Fibroblast of lung (primary cell): ENCODE measurements around the gene SH3GL1. TPM values are rescaled to one million over a fixed set of nuclear protein-coding genes. Genes with fewer than 3 reads are reported as not detected.

ENCODE experiments used
- DNase-seq, 2 donors: peaks; one replicate each; pipeline versions ENCODE4 v3.0.0 to v3.0.0-alpha.2; 2010; ENCODE audit warnings: low read depth in 2 of 2
- H2AFZ ChIP-seq: 2 replicates; pipeline ENCODE4 v1.5.1; 2012; ENCODE audit warnings: low read length, control low read depth, inconsistent platforms
- H3K27ac ChIP-seq: 2 replicates; pipeline ENCODE4 v1.5.1; 2011; ENCODE audit warnings: low read length, control low read depth; ENCODE audit not compliant: insufficient read depth
- H3K27me3 ChIP-seq: 2 replicates; pipeline ENCODE4 v1.5.1; 2011; ENCODE audit warnings: mild to moderate bottlenecking, low read length; ENCODE audit not compliant: control insufficient read depth, insufficient read depth
- H3K36me3 ChIP-seq: 2 replicates; pipeline ENCODE4 v1.5.1; 2011; ENCODE audit warnings: low read length; ENCODE audit not compliant: control insufficient read depth, insufficient read depth
- H3K4me1 ChIP-seq: 2 replicates; pipeline ENCODE4 v1.5.1; 2011; ENCODE audit warnings: low read length; ENCODE audit not compliant: control insufficient read depth, insufficient read depth; ENCODE audit errors: extremely low read depth
- H3K4me2 ChIP-seq: 2 replicates; pipeline ENCODE4 v1.5.1; 2011; ENCODE audit warnings: low read length, control low read depth; ENCODE audit not compliant: insufficient read depth; ENCODE audit errors: extremely low read depth
- H3K4me3 ChIP-seq, 4 experiments: fragments of 200-600 bp in 1 of 4; sonication (generic) in 1 of 4; replicated peaks in 1 of 4; 2 replicates each; pipeline ENCODE4 v1.5.1; 2011 to 2016; ENCODE audit warnings: low read length in 4 of 4, low read depth in 3 of 4, mild to moderate bottlenecking in 3 of 4, control low read depth in 2 of 4, inconsistent platforms in 1 of 4, mixed read lengths in 1 of 4; ENCODE audit not compliant: insufficient read depth in 1 of 4; ENCODE audit errors: control extremely low read depth in 1 of 4
- H3K79me2 ChIP-seq: 2 replicates; pipeline ENCODE4 v1.5.1; 2012; ENCODE audit warnings: mild to moderate bottlenecking, low read length, inconsistent platforms; ENCODE audit not compliant: control insufficient read depth, insufficient read depth
- H3K9ac ChIP-seq: 2 replicates; pipeline ENCODE4 v1.5.1; 2011; ENCODE audit warnings: mild to moderate bottlenecking, low read length, control low read depth; ENCODE audit not compliant: insufficient read depth
- H3K9me3 ChIP-seq: 2 replicates; pipeline ENCODE4 v1.5.1; 2012; ENCODE audit warnings: low read depth, low read length; ENCODE audit not compliant: control insufficient read depth, insufficient read depth
- H4K20me1 ChIP-seq: 2 replicates; pipeline ENCODE4 v1.5.1; 2011; ENCODE audit warnings: low read length; ENCODE audit not compliant: control insufficient read depth, insufficient read depth; ENCODE audit errors: extremely low read depth
- EZH2 ChIP-seq: IDR thresholded peaks from 2 replicates; pipeline ENCODE4 v1.5.1; 2012; ENCODE audit warnings: low read length, control low read depth, mild to moderate bottlenecking; ENCODE audit errors: missing control alignments
- polyA plus RNA-seq, 2 donors: library from polyadenylated mRNA; depleted of rRNA in 1 of 2; stranded (reverse) in 1 of 2; unstranded in 1 of 2; fragments of >200 nt; gene quantifications; 2 replicates each; pipeline ENCODE4 v1.2.1, GENCODE V29; 2011 to 2012; ENCODE audit warnings: missing spikeins in 1 of 2
- total RNA-seq: library from RNA; depleted of rRNA; stranded (reverse); fragments of >200 nt; gene quantifications from 2 replicates; pipeline ENCODE4 v1.2.1, GENCODE V29; 2014
- TF ChIP-seq, protein P1 (sequence below), 2 donors: IDR thresholded peaks in 1 of 2; conservative IDR thresholded peaks in 1 of 2; 1 replicate in 1 of 2; 2 replicates in 1 of 2; pipeline ENCODE4 v1.5.1; 2011 to 2012; ENCODE audit warnings: low read length in 2 of 2, control low read depth in 1 of 2, inconsistent platforms in 1 of 2, low read depth in 1 of 2, mild to moderate bottlenecking in 1 of 2

Gene SH3GL1
- total and polyA plus RNA-seq, 2 donors (not counting 1 experiment from before 2014, with no cell fraction given) = 23.9 to 44.9 TPM

DNA sequence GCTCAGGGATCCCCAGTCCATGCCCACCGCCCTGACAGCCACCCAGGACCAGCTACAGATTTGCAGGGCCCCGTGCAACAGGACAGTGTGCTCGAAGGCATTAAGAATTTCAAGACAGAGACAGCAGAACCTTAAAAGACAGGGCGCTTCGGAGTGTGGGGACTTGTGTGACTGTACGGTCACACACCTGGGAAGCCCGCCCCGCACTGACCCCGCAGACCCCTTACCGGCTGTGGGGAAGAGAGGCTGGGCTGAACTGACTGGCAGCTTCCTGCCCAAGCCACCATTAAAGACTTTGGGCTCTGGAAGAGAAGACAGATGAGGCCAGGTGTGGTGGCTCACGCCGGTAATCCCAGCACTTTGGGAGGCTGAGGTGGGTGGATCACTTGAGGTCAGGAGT lies 76.1 kb downstream of the SH3GL1 start:
- no peak overlapping the region for H3K4me3 ChIP-seq
- H2AFZ ChIP-seq = no peak overlapping the region
- H3K4me1 ChIP-seq = no peaks in the 10 kb centered on the region
- no peak overlapping the region for H3K27ac ChIP-seq
- no peak overlapping the region for H3K9ac ChIP-seq
- no peak for DNase-seq
- H3K4me2 ChIP-seq = no peak overlapping the region
- H3K36me3 ChIP-seq = no peaks in the 10 kb centered on the region
- H3K27me3 ChIP-seq = peaks cover 3% of the 10 kb centered on the region
- no peak for TF ChIP-seq EZH2
- TF ChIP-seq, protein P1, sequence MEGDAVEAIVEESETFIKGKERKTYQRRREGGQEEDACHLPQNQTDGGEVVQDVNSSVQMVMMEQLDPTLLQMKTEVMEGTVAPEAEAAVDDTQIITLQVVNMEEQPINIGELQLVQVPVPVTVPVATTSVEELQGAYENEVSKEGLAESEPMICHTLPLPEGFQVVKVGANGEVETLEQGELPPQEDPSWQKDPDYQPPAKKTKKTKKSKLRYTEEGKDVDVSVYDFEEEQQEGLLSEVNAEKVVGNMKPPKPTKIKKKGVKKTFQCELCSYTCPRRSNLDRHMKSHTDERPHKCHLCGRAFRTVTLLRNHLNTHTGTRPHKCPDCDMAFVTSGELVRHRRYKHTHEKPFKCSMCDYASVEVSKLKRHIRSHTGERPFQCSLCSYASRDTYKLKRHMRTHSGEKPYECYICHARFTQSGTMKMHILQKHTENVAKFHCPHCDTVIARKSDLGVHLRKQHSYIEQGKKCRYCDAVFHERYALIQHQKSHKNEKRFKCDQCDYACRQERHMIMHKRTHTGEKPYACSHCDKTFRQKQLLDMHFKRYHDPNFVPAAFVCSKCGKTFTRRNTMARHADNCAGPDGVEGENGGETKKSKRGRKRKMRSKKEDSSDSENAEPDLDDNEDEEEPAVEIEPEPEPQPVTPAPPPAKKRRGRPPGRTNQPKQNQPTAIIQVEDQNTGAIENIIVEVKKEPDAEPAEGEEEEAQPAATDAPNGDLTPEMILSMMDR (conservative IDR thresholded peaks at IDR 0.05 in 1 of 2, IDR thresholded peaks at IDR 0.05 in 1 of 2; ENCODE audit: low read depth in 1 of 2, low read length in 2 of 2) = no peak
- no peaks in the 10 kb centered on the region for H3K9me3 ChIP-seq
- H4K20me1 ChIP-seq = no peaks in the 10 kb centered on the region
- no peaks in the 10 kb centered on the region for H3K79me2 ChIP-seq

DNA sequence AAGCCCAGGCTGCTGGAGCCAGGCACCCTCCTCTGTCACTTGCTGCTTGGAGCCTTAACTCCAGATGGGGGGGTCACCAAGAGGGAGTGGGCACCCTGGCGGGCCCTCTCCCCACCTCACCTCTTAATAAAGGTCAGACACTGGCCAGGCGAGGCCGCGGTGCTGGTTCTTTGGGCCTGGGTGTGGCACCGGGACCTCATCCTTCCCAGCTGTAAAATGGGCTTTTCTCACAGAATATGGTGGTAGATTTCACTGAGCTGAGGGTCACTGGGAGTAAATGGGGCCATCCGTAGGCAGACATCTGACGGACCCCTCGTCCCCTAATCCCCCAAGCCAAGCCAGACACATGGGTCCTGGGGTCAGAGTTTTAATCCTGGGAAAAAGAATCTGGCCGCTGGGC lies 76.7 kb downstream of the SH3GL1 start:
- no peak for DNase-seq
- no peak for TF ChIP-seq EZH2
- TF ChIP-seq, protein P1 (conservative IDR thresholded peaks at IDR 0.05 in 1 of 2, IDR thresholded peaks at IDR 0.05 in 1 of 2; ENCODE audit: low read depth in 1 of 2, low read length in 2 of 2) = no peak

DNA sequence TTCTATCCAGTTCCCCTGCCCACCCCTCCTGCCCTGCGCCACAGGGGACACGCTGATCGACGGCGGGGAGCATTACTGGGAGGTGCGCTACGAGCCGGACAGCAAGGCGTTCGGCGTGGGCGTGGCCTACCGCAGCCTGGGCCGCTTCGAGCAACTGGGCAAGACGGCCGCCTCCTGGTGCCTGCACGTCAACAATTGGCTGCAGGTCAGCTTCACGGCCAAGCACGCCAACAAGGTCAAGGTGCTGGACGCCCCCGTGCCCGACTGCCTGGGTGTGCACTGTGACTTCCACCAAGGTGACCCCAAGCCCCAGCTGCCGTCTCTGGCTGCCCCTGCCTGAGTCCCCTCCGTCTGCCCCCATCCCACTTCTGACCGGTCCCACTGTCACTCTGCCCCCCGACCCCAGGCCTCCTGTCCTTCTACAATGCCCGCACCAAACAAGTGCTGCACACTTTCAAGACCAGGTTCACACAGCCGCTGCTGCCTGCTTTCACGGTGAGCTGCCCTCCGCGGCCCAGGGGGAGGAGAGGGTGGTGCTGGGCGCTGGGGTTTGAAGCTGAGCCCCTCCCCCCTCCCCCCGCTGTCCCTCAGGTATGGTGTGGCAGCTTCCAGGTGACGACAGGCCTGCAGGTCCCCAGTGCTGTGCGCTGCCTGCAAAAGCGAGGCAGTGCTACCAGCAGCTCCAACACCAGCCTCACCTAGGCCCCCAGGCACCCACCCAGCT lies 77.2 kb downstream of the SH3GL1 start:
- H3K4me3 ChIP-seq = no peak overlapping the region

More for the DNA sequence above, 76.7 kb downstream of the SH3GL1 start:
- Histone ChIP-seq H3K27me3 (peaks cover 3% of the 10 kb centered on the region), H3K79me2 (no peaks in the 10 kb centered on the region), H3K27ac (no peak overlapping the region), H3K4me2 (no peak overlapping the region), H3K4me1 (no peaks in the 10 kb centered on the region), H3K9ac (no peak overlapping the region), H3K36me3 (no peaks in the 10 kb centered on the region), H4K20me1 (no peaks in the 10 kb centered on the region), H3K9me3 (no peaks in the 10 kb centered on the region), H2AFZ (no peak overlapping the region), H3K4me3 (no peak overlapping the region)

More for the DNA sequence above, 77.2 kb downstream of the SH3GL1 start:
- no peaks in the 10 kb centered on the region for H3K9me3 ChIP-seq
- H3K27ac ChIP-seq = no peak overlapping the region
- no peak for TF ChIP-seq EZH2
- no peaks in the 10 kb centered on the region for H4K20me1 ChIP-seq
- H3K27me3 ChIP-seq = peaks cover 3% of the 10 kb centered on the region
- no peak overlapping the region for H3K9ac ChIP-seq
- no peak for DNase-seq
- H2AFZ ChIP-seq = no peak overlapping the region
- no peaks in the 10 kb centered on the region for H3K36me3 ChIP-seq
- no peak overlapping the region for H3K4me2 ChIP-seq
- H3K4me1 ChIP-seq = no peaks in the 10 kb centered on the region
- H3K79me2 ChIP-seq = no peaks in the 10 kb centered on the region
